Liver (tissue), 9 donors: ENCODE results near the gene ORC4. TPM values are rescaled to one million over a fixed set of nuclear protein-coding genes. Genes with fewer than 3 reads are reported as not detected.

ENCODE experiments used
- DNase-seq: peaks from one replicate; pipeline ENCODE4 v3.0.0-alpha.2; 2017; ENCODE audit warnings: low spot score
- H3K27ac ChIP-seq, 2 donors: one replicate each; pipeline ENCODE4 v1.7.0; 2013; ENCODE audit warnings: inconsistent platforms in 2 of 2, low read length in 2 of 2, control low read depth in 1 of 2, low read depth in 1 of 2, mild to moderate bottlenecking in 1 of 2
- H3K27me3 ChIP-seq, 4 donors: one replicate each; pipeline versions ENCODE4 v1.6.1 to v1.7.0; 2013; ENCODE audit warnings: low read length in 3 of 4, inconsistent platforms in 1 of 4, mild to moderate bottlenecking in 1 of 4, moderate library complexity in 1 of 4; ENCODE audit not compliant: control insufficient read depth in 4 of 4, insufficient read depth in 4 of 4
- H3K36me3 ChIP-seq, 4 donors: one replicate each; pipeline versions ENCODE4 v1.6.1 to v1.7.0; 2013; ENCODE audit warnings: low read length in 3 of 4, mild to moderate bottlenecking in 3 of 4, low read depth in 1 of 4, moderate library complexity in 1 of 4; ENCODE audit not compliant: control insufficient read depth in 4 of 4, insufficient read depth in 3 of 4
- H3K4me1 ChIP-seq, 4 donors: one replicate each; pipeline versions ENCODE4 v1.6.1 to v1.7.0; 2013; ENCODE audit warnings: low read length in 3 of 4, mild to moderate bottlenecking in 3 of 4, moderate library complexity in 1 of 4; ENCODE audit not compliant: control insufficient read depth in 4 of 4, insufficient read depth in 4 of 4
- H3K4me3 ChIP-seq, 3 donors: one replicate each; pipeline versions ENCODE4 v1.6.1 to v1.7.0; 2013; ENCODE audit warnings: low read length in 3 of 3, control low read depth in 1 of 3, low read depth in 1 of 3, mild to moderate bottlenecking in 1 of 3
- H3K9ac ChIP-seq, 2 donors: one replicate each; pipeline ENCODE4 v1.7.0; 2013; ENCODE audit warnings: low read length in 2 of 2, mild to moderate bottlenecking in 2 of 2, moderate library complexity in 2 of 2, control low read depth in 1 of 2, low read depth in 1 of 2
- H3K9me3 ChIP-seq, 4 donors: one replicate each; pipeline versions ENCODE4 v1.6.1 to v1.7.0; 2013; ENCODE audit warnings: low read length in 3 of 4; ENCODE audit not compliant: control insufficient read depth in 4 of 4
- CTCF ChIP-seq: fragments of 150-350 bp; IDR thresholded peaks from 2 replicates; pipeline ENCODE4 v1.5.1; 2017; ENCODE audit warnings: improper control_type of control experiment, low read depth, low read length; ENCODE audit not compliant: missing input control
- EGR1 ChIP-seq, 2 donors: IDR thresholded peaks; 2 replicates each; pipeline ENCODE4 v1.6.1; 2016 to 2018; ENCODE audit warnings: antibody characterized with exemption in 2 of 2, low read depth in 2 of 2
- FOXA1 ChIP-seq: IDR thresholded peaks from 2 replicates; pipeline ENCODE4 v1.6.1; 2016; ENCODE audit warnings: antibody characterized with exemption
- FOXA2 ChIP-seq: IDR thresholded peaks from 2 replicates; pipeline ENCODE4 v1.6.1; 2016; ENCODE audit warnings: antibody characterized with exemption
- GABPA ChIP-seq, 2 donors: IDR thresholded peaks in 1 of 2; conservative IDR thresholded peaks in 1 of 2; 2 replicates each; pipeline ENCODE4 v1.6.1; 2016; ENCODE audit warnings: antibody characterized with exemption in 2 of 2, mild to moderate bottlenecking in 1 of 2, moderate library complexity in 1 of 2
- HNF4A ChIP-seq, 2 donors: conservative IDR thresholded peaks; 2 replicates each; pipeline ENCODE4 v1.6.1; 2016; ENCODE audit warnings: antibody characterized with exemption in 2 of 2, mild to moderate bottlenecking in 2 of 2
- JUND ChIP-seq, 2 donors: IDR thresholded peaks; 2 replicates each; pipeline ENCODE4 v1.6.1; 2016; ENCODE audit warnings: antibody characterized with exemption in 2 of 2
- NR2F2 ChIP-seq: IDR thresholded peaks from 2 replicates; pipeline ENCODE4 v1.6.1; 2016; ENCODE audit warnings: antibody characterized with exemption
- RAD21 ChIP-seq, 2 donors: IDR thresholded peaks; 2 replicates each; pipeline ENCODE4 v1.6.1; 2016; ENCODE audit warnings: antibody characterized with exemption in 2 of 2, mild to moderate bottlenecking in 2 of 2
- REST ChIP-seq: IDR thresholded peaks from 2 replicates; pipeline ENCODE4 v1.6.1; 2016; ENCODE audit warnings: antibody characterized with exemption, mild to moderate bottlenecking
- RXRA ChIP-seq, 2 donors: IDR thresholded peaks; 2 replicates each; pipeline ENCODE4 v1.6.1; 2017 to 2018; ENCODE audit warnings: antibody characterized with exemption in 2 of 2, mild to moderate bottlenecking in 1 of 2
- SP1 ChIP-seq: IDR thresholded peaks from 2 replicates; pipeline ENCODE4 v1.6.1; 2018; ENCODE audit warnings: antibody characterized with exemption, mild to moderate bottlenecking
- TAF1 ChIP-seq: conservative IDR thresholded peaks from 2 replicates; pipeline ENCODE4 v1.6.1; 2016; ENCODE audit warnings: antibody characterized with exemption, mild to moderate bottlenecking
- YY1 ChIP-seq: IDR thresholded peaks from 2 replicates; pipeline ENCODE4 v1.6.1; 2016; ENCODE audit warnings: antibody characterized with exemption, mild to moderate bottlenecking
- WGBS: extraction: QIAGEN DNeasy Blood & Tissue Kit; methylation state at CpG from one replicate; pipeline ENCODE4 v1.1.7; 2013; 5-methylcytosine and 5-hydroxymethylcytosine counted together
- polyA plus RNA-seq, 2 donors: library from polyadenylated mRNA; stranded (reverse) in 1 of 2; unstranded in 1 of 2; fragments of 200-250 nt in 1 of 2; fragments of >200 nt in 1 of 2; fragmentation: Nextera tagmentation in 1 of 2; extraction: Ambion mirVana in 1 of 2; gene quantifications; one replicate each; pipeline versions ENCODE4 v1.2.1 to v1.2.3, GENCODE V29; 2013 to 2015
- total RNA-seq, 2 donors: library from RNA; depleted of rRNA; stranded (reverse); fragments of >200 nt; gene quantifications; one replicate each; pipeline ENCODE4 v1.2.3, GENCODE V29; 2014
- TF ChIP-seq, protein P1 (sequence below): IDR thresholded peaks from 2 replicates; pipeline ENCODE4 v1.6.1; 2016; ENCODE audit warnings: antibody characterized with exemption
- TF ChIP-seq, protein P2 (sequence below): IDR thresholded peaks from 2 replicates; pipeline ENCODE4 v1.6.1; 2016; ENCODE audit warnings: antibody characterized with exemption
- donor health status: healthy.
- donor health status: healthy.
- donor health status: healthy.
- donor health status: healthy.
- donor health status: healthy.

ORC4 gene
- total and polyA plus RNA-seq, 4 donors = 9.7 to 50.2 (median 23.3) TPM

GRCh38 chr2:148067801-148068200 is 47.3 kb upstream of the ORC4 start:
- Histone ChIP-seq H3K9ac (no peak overlapping the region), H3K36me3 (no peaks in the 10 kb centered on the region), H3K4me3 (no peak overlapping the region), H3K9me3 (no peaks in the 10 kb centered on the region), H3K27me3 (no peaks in the 10 kb centered on the region), H3K4me1 (peaks cover 0 to 11% (median 0%) of the 10 kb centered on the region in 4 donors), H3K27ac (no peak overlapping the region)
- TF ChIP-seq RAD21 (IDR thresholded peaks at IDR 0.05) (no peak), SP1 (no peak), TAF1 (no peak), NR2F2 (no peak), EGR1 (IDR thresholded peaks at IDR 0.05; ENCODE audit: low read depth in 2 of 2) (no peak)
- TF ChIP-seq, protein P1, sequence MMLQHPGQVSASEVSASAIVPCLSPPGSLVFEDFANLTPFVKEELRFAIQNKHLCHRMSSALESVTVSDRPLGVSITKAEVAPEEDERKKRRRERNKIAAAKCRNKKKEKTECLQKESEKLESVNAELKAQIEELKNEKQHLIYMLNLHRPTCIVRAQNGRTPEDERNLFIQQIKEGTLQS = no peak
- TF ChIP-seq, protein P2, sequence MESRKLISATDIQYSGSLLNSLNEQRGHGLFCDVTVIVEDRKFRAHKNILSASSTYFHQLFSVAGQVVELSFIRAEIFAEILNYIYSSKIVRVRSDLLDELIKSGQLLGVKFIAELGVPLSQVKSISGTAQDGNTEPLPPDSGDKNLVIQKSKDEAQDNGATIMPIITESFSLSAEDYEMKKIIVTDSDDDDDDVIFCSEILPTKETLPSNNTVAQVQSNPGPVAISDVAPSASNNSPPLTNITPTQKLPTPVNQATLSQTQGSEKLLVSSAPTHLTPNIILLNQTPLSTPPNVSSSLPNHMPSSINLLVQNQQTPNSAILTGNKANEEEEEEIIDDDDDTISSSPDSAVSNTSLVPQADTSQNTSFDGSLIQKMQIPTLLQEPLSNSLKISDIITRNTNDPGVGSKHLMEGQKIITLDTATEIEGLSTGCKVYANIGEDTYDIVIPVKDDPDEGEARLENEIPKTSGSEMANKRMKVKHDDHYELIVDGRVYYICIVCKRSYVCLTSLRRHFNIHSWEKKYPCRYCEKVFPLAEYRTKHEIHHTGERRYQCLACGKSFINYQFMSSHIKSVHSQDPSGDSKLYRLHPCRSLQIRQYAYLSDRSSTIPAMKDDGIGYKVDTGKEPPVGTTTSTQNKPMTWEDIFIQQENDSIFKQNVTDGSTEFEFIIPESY = no peak
- WGBS = 100% methylated on average over 1 of the region's 1 CpG
- DNase-seq = no peak

- DNase-seq = no peak
- H3K4me3 ChIP-seq = no peak overlapping the region
- WGBS = 98% methylated on average over 6 of the region's 6 CpGs
- H3K4me1 ChIP-seq = peaks cover 0 to 12% (median 0%) of the 10 kb centered on the region in 4 donors
- no peak overlapping the region for H3K9ac ChIP-seq
- TF ChIP-seq REST (no peak), TAF1 (no peak), NR2F2 (no peak), RXRA (IDR thresholded peaks at IDR 0.05) (no peak), EGR1 (IDR thresholded peaks at IDR 0.05; ENCODE audit: low read depth in 2 of 2) (no peak), FOXA2 (no peak), RAD21 (IDR thresholded peaks at IDR 0.05) (no peak), CTCF (no peak), GABPA (IDR thresholded peaks at IDR 0.05 in 1 of 2, conservative IDR thresholded peaks at IDR 0.05 in 1 of 2) (no peak), JUND (IDR thresholded peaks at IDR 0.05) (no peak), FOXA1 (no peak), YY1 (no peak), HNF4A (conservative IDR thresholded peaks at IDR 0.05) (no peak)
- TF ChIP-seq, protein P2 = no peak
- H3K27ac ChIP-seq = no peak overlapping the region
- no peaks in the 10 kb centered on the region for H3K36me3 ChIP-seq
- no peaks in the 10 kb centered on the region for H3K27me3 ChIP-seq
- no peaks in the 10 kb centered on the region for H3K9me3 ChIP-seq
Observed at GRCh38 chr2:148065936-148066335, 45.4 kb upstream of the ORC4 start.
